NCI-H1436 treated with DMSO at 0.1 percent for 48 hours (cell line): ENCODE measurements around the gene CHKB.

Experiments
- DNase-seq: peaks from one replicate; lab custom pipeline; 2025; lab: John Stamatoyannopoulos, UW

The CHKB gene

GRCh38 chr22:50530580-50530876, 52.1 kb downstream of the CHKB start:
- no peak for DNase-seq

GRCh38 chr22:50529897-50530579, 52.6 kb downstream of the CHKB start, which contains the start of gene TYMP:
Gene TYMP (minus strand): TSS chr22:50530012. CDS start chr22:50529709, 303 bp downstream.
- no peak for DNase-seq

GRCh38 chr22:50529416-50529896, 53.2 kb downstream of the CHKB start:
- DNase-seq: no peak
